ENCODE measurements around the gene REV1. TPM values are rescaled to one million over a fixed set of nuclear protein-coding genes. Genes with fewer than 3 reads are reported as not detected.
A peak's percentile ranks its signal among the peaks of the same experiment; 100 is the strongest.
"Not testable (repeated sequence)": the region's sequence is repeated elsewhere in the genome, so short reads cannot be mapped to it uniquely, and the experiment has no call there.

The REV1 gene
- total and polyA plus RNA-seq, 2 of the 8 experiments (the other 6 are each of a cell fraction or from before 2014, with no cell fraction given) = 16.6 to 34.3 TPM

GRCh38 chr2:99503662-99504416 lies 14.0 kb upstream of the REV1 start:
- H2BK15ac ChIP-seq (ENCODE audit: low read length); H4K20me1 ChIP-seq (replicated peaks in 1 of 2; ENCODE audit: control insufficient read depth in 1 of 2, insufficient read depth in 2 of 2, low read length in 2 of 2); H3K23ac ChIP-seq (ENCODE audit: insufficient read length); DNase-seq (ENCODE audit: low read depth in 1 of 2, low spot score in 2 of 2); H3K9ac ChIP-seq (replicated peaks in 1 of 4; ENCODE audit: extremely low read depth in 1 of 4, low read depth in 3 of 4, low read length in 3 of 4); H3K36me3 ChIP-seq (ENCODE audit: control insufficient read depth in 2 of 4, insufficient read depth in 4 of 4, low read length in 3 of 4); H3K9me3 ChIP-seq (ENCODE audit: insufficient read depth in 2 of 2, low read depth in 1 of 2, low read length in 1 of 2); H3K79me2 ChIP-seq (ENCODE audit: control insufficient read depth in 1 of 2, insufficient read depth in 2 of 2, low read length in 2 of 2); H3K4me3 ChIP-seq (ENCODE audit: extremely low read depth in 1 of 4, insufficient read depth in 2 of 4, low read depth in 3 of 4, low read length in 4 of 4); H3K56ac ChIP-seq (replicated peaks; ENCODE audit: insufficient read length, low read depth, low read length); H3K27ac ChIP-seq (ENCODE audit: low read depth, low read length); H2BK12ac ChIP-seq (ENCODE audit: low read depth, low read length); H3K4ac ChIP-seq (replicated peaks; ENCODE audit: insufficient read length, low read depth, low read length); H4K8ac ChIP-seq (ENCODE audit: extremely low read depth, insufficient read depth, low read length); H4K91ac ChIP-seq (replicated peaks; ENCODE audit: insufficient read length, low read length); H3K14ac ChIP-seq (ENCODE audit: insufficient read length); POLR2A ChIA-PET (ENCODE audit: partially characterized antibody); H2BK5ac ChIP-seq (ENCODE audit: low read depth, low read length); H2BK20ac ChIP-seq (ENCODE audit: low read length); H4K5ac ChIP-seq (ENCODE audit: insufficient read length, low read depth, low read length); H3K4me2 ChIP-seq (ENCODE audit: insufficient read depth in 1 of 2, low read depth in 2 of 2, low read length in 2 of 2); H3K79me1 ChIP-seq (ENCODE audit: low read depth, low read length); H2AFZ ChIP-seq (ENCODE audit: low read length); H3K4me1 ChIP-seq (replicated peaks in 1 of 4; ENCODE audit: control insufficient read depth in 3 of 4, insufficient read depth in 4 of 4, low read length in 3 of 4); H3K23me2 ChIP-seq (ENCODE audit: low read depth, low read length); FAIRE-seq; H3K18ac ChIP-seq (ENCODE audit: extremely low read depth, low read length); H2AK5ac ChIP-seq (ENCODE audit: low read depth, low read length); H3K27me3 ChIP-seq (replicated peaks in 1 of 4; ENCODE audit: control insufficient read depth in 3 of 4, extremely low read depth in 1 of 4, insufficient read depth in 3 of 4, low read length in 3 of 4): not testable (repeated sequence)
- CTCF ChIA-PET (ENCODE audit: partially characterized antibody) = interaction anchor here (1.3 kb wide), 1 partner anchor 155 kb away, joined by 3 read pairs; no protein-coding TSS in a partner anchor
- H2BK120ac ChIP-seq (replicated peaks; ENCODE audit: low read depth, low read length) = peak overlapping the region; percentile 54
- 88% methylated on average over 8 of the region's 8 CpGs; no CpG with 5 or more reads in 1 of the 2 experiments for WGBS, 2 experiments (ENCODE audit: extremely low coverage in 1 of 2, insufficient coverage in 1 of 2, insufficient read length in 1 of 2, insufficient replicate concordance in 2 of 2, low coverage in 1 of 2, low lambda C conversion rate in 2 of 2, missing lambda C conversion rate in 1 of 2)

All from H1 (cell line).